ENCODE measurements around the gene RUNX3. TPM values are rescaled to one million over a fixed set of nuclear protein-coding genes. Genes with fewer than 3 reads are reported as not detected.

Gene RUNX3
- total RNA-seq, 1 donor from 2014 or later: 5.3 TPM

GRCh38 chr1:24888061-24888970 is 41.8 kb downstream of the RUNX3 start:
- DNase-seq (ENCODE audit: low spot score): no peak

GRCh38 chr1:24886241-24886640 is 43.8 kb downstream of the RUNX3 start:
- DNase-seq (ENCODE audit: low spot score): no peak

- DNase-seq (ENCODE audit: low spot score): no peak
These were observed 45.3 kb downstream of the RUNX3 start for GRCh38 chr1:24884751-24885150.

GRCh38 chr1:24881034-24881433 is 49.0 kb downstream of the RUNX3 start:
- no peak for DNase-seq (ENCODE audit: low spot score)

- no peak for DNase-seq (ENCODE audit: low spot score)
These were observed 51.0 kb downstream of the RUNX3 start for GRCh38 chr1:24878775-24879742.

GRCh38 chr1:24878045-24878444 is 52.0 kb downstream of the RUNX3 start:
- DNase-seq (ENCODE audit: low spot score): no peak

- no peak for DNase-seq (ENCODE audit: low spot score)
These were observed 54.0 kb downstream of the RUNX3 start for GRCh38 chr1:24875991-24876506.

- DNase-seq (ENCODE audit: low spot score): no peak
These were observed 54.8 kb downstream of the RUNX3 start for GRCh38 chr1:24875257-24875656.

- no peak for DNase-seq (ENCODE audit: low spot score)
These were observed 55.4 kb downstream of the RUNX3 start for GRCh38 chr1:24874611-24875234.

GRCh38 chr1:24874056-24874455 is 56.0 kb downstream of the RUNX3 start:
- DNase-seq (ENCODE audit: low spot score): no peak

- no peak for DNase-seq (ENCODE audit: low spot score)
These were observed 56.9 kb downstream of the RUNX3 start for GRCh38 chr1:24873148-24873547.

GRCh38 chr1:24872061-24872850 is 57.8 kb downstream of the RUNX3 start:
- no peak for DNase-seq (ENCODE audit: low spot score)

GRCh38 chr1:24871306-24871901 is 58.7 kb downstream of the RUNX3 start:
- no peak for DNase-seq (ENCODE audit: low spot score)

GRCh38 chr1:24870551-24871195 is 59.4 kb downstream of the RUNX3 start:
- DNase-seq (ENCODE audit: low spot score): no peak

- DNase-seq (ENCODE audit: low spot score): peak; percentile 27
These were observed 61.8 kb downstream of the RUNX3 start for GRCh38 chr1:24868016-24868875.

- peak; percentile 29 for DNase-seq (ENCODE audit: low spot score)
These were observed 62.8 kb downstream of the RUNX3 start for GRCh38 chr1:24867084-24867870.

GRCh38 chr1:24866211-24867083 is 63.6 kb downstream of the RUNX3 start:
- DNase-seq (ENCODE audit: low spot score): peak; percentile 26
